B cell (primary cell): Measurements from ENCODE around the gene IFT43. TPM values are rescaled to one million over a fixed set of nuclear protein-coding genes. Genes with fewer than 3 reads are reported as not detected.

ENCODE experiments used
- ATAC-seq: fragments of 200-7000 bp; cut with Tn5 transposase; one replicate; pipeline ENCODE4 v1.10.0; 2021; ENCODE audit warnings: low read depth, mild to moderate bottlenecking, moderate number of reproducible peaks, moderate library complexity
- CTCF ChIA-PET: fragments of 350-600 bp; sonication (Branson Sonifier 250); formaldehyde crosslinking; loops from one replicate; lab custom pipeline; 2021; ENCODE audit warnings: antibody characterized with exemption, inconsistent platforms; lab: Charles Lee
- POLR2A ChIA-PET: fragments of 350-600 bp; sonication (Branson Sonifier 250); formaldehyde crosslinking; loops from one replicate; lab custom pipeline; 2021; ENCODE audit warnings: antibody characterized with exemption; lab: Charles Lee
- DNase-seq: peaks from one replicate; pipeline ENCODE4 v3.0.0; 2013
- H2AFZ ChIP-seq: 2 replicates; pipeline ENCODE4 v1.6.1; 2012; ENCODE audit warnings: mild to moderate bottlenecking, low read depth, low read length; ENCODE audit not compliant: insufficient read depth, poor library complexity, severe bottlenecking
- H3K27ac ChIP-seq, 2 donors: 1 replicate in 1 of 2; 2 replicates in 1 of 2; pipeline ENCODE4 v1.5.1; 2012 to 2013; ENCODE audit warnings: low read length in 2 of 2, mild to moderate bottlenecking in 2 of 2, moderate library complexity in 1 of 2
- H3K27me3 ChIP-seq, 4 experiments: fragments of 200-600 bp in 1 of 4; sonication (generic) in 1 of 4; replicated peaks in 1 of 4; 1 replicate in 2 of 4; 2 replicates in 2 of 4; pipeline versions ENCODE4 v1.6.1 to v1.7.0; 2013 to 2016; ENCODE audit warnings: low read length in 3 of 4, mild to moderate bottlenecking in 2 of 4, mixed read lengths in 1 of 4, moderate library complexity in 1 of 4; ENCODE audit not compliant: insufficient read depth in 4 of 4, control insufficient read depth in 3 of 4; ENCODE audit errors: control extremely low read depth in 1 of 4
- H3K36me3 ChIP-seq, 2 experiments: replicated peaks in 1 of 2; 1 replicate in 1 of 2; 2 replicates in 1 of 2; pipeline versions ENCODE4 v1.6.1 to v1.7.1; 2013; ENCODE audit warnings: low read length in 1 of 2; ENCODE audit not compliant: insufficient read depth in 2 of 2, control insufficient read depth in 1 of 2; ENCODE audit errors: control extremely low read depth in 1 of 2, extremely low read depth in 1 of 2
- H3K4me1 ChIP-seq, 2 donors: fragments of 200-600 bp in 1 of 2; sonication (generic) in 1 of 2; 1 replicate in 1 of 2; 2 replicates in 1 of 2; pipeline versions ENCODE4 v1.5.1 to v1.6.1; 2013 to 2017; ENCODE audit warnings: low read length in 2 of 2; ENCODE audit not compliant: control insufficient read depth in 2 of 2, insufficient read depth in 2 of 2
- H3K4me2 ChIP-seq: replicated peaks from 2 replicates; pipeline ENCODE3; 2012; ENCODE audit warnings: mild to moderate bottlenecking, low read depth, low read length; ENCODE audit not compliant: poor library complexity, severe bottlenecking
- H3K4me3 ChIP-seq, 5 experiments: fragments of 200-600 bp in 1 of 5; sonication (generic) in 1 of 5; 1 replicate in 3 of 5; 2 replicates in 2 of 5; pipeline versions ENCODE4 v1.5.1 to v1.7.0; 2011 to 2016; ENCODE audit warnings: low read length in 4 of 5, mild to moderate bottlenecking in 4 of 5, low read depth in 2 of 5, control low read depth in 1 of 5, moderate library complexity in 1 of 5; ENCODE audit not compliant: insufficient read depth in 1 of 5; ENCODE audit errors: control extremely low read depth in 1 of 5, extremely low read depth in 1 of 5
- H3K79me2 ChIP-seq: fragments of 200-600 bp; sonication (generic); one replicate; pipeline ENCODE4 v1.6.0; 2016; ENCODE audit warnings: low read length; ENCODE audit not compliant: control insufficient read depth, insufficient read depth
- H3K9ac ChIP-seq: fragments of 200-600 bp; sonication (generic); 2 replicates; pipeline ENCODE4 v1.6.1; 2017; ENCODE audit warnings: mild to moderate bottlenecking, low read length, moderate library complexity
- H3K9me3 ChIP-seq, 3 donors: one replicate each; pipeline versions ENCODE4 v1.6.1 to v1.7.1; 2013; ENCODE audit warnings: low read length in 2 of 3; ENCODE audit not compliant: control insufficient read depth in 2 of 3, insufficient read depth in 1 of 3; ENCODE audit errors: control extremely low read depth in 1 of 3
- H4K20me1 ChIP-seq: 2 replicates; pipeline ENCODE4 v1.6.0; 2012; ENCODE audit warnings: mild to moderate bottlenecking, low read length; ENCODE audit not compliant: insufficient read depth, control insufficient read depth, poor library complexity, severe bottlenecking
- H3K27ac Mint-ChIP-seq: one replicate; pipeline ENCODE4 v1.8.0; 2021; ENCODE audit warnings: mixed read lengths
- H3K27me3 Mint-ChIP-seq: one replicate; pipeline ENCODE4 v1.8.0; 2021; ENCODE audit warnings: mixed read lengths
- H3K4me1 Mint-ChIP-seq: one replicate; pipeline ENCODE4 v1.8.0; 2021; ENCODE audit warnings: mixed read lengths
- H3K4me3 Mint-ChIP-seq: one replicate; pipeline ENCODE4 v1.8.0; 2021; ENCODE audit warnings: mixed read lengths
- H3K9me3 Mint-ChIP-seq: one replicate; pipeline ENCODE4 v1.8.0; 2022; ENCODE audit warnings: mixed read lengths; ENCODE audit not compliant: insufficient read depth
- CTCF ChIP-seq: fragments of 200-600 bp; IDR thresholded peaks from one replicate; pipeline ENCODE4 v1.8.0; 2022; ENCODE audit warnings: antibody characterized with exemption, mild to moderate bottlenecking
- EZH2 ChIP-seq: IDR thresholded peaks from 2 replicates; pipeline ENCODE4 v1.6.1; 2012; ENCODE audit warnings: borderline replicate concordance, low read depth, mild to moderate bottlenecking, moderate library complexity, low read length; ENCODE audit not compliant: insufficient read depth, poor library complexity, severe bottlenecking
- WGBS: methylation state at CpG from one replicate; pipeline ENCODE4 v1.1.5; 2013; ENCODE audit warnings: missing lambda C conversion rate; ENCODE audit not compliant: insufficient coverage; 5-methylcytosine and 5-hydroxymethylcytosine counted together
- intact Hi-C: fragments of 100-400 bp; cut with micrococcal nuclease; formaldehyde crosslinking; loops from one replicate; pipeline ENCODE4 v1.10.0; 2022
- polyA plus RNA-seq: library from polyadenylated mRNA; depleted of rRNA; stranded (reverse); fragments of >200 nt; gene quantifications from 2 replicates; pipeline ENCODE4 v1.2.3, GENCODE V29; 2012
- total RNA-seq, 2 donors: library from RNA; stranded (reverse); fragments of 120-200 nt in 1 of 2; gene quantifications; 1 replicate in 1 of 2; 2 replicates in 1 of 2; pipeline versions ENCODE4 v1.2.3 to v1.2.4, GENCODE V29; 2013 to 2022

The IFT43 gene
- total and polyA plus RNA-seq, 2 donors (not counting 1 experiment from before 2014, with no cell fraction given), result 14.7 to 21.5 TPM

GRCh38 chr14:76089575-76089974, 104.0 kb downstream of the IFT43 start:
- H3K4me1 Mint-ChIP-seq, result no peaks in the 10 kb centered on the region
- Histone ChIP-seq H3K79me2 (no peaks in the 10 kb centered on the region), H3K4me3 (no peak overlapping the region), H3K27ac (no peak overlapping the region), H3K27me3 (no peaks in the 10 kb centered on the region), H3K4me1 (no peaks in the 10 kb centered on the region), H3K9ac (no peak overlapping the region), H4K20me1 (no peaks in the 10 kb centered on the region), H2AFZ (no peak overlapping the region), H3K9me3 (peaks cover 0 to 3% (median 0%) of the 10 kb centered on the region in 3 donors), H3K36me3 (no peaks in the 10 kb centered on the region), H3K4me2 (no peak overlapping the region)
- peaks cover 1% of the 10 kb centered on the region for H3K27me3 Mint-ChIP-seq
- CTCF ChIA-PET, result interaction anchor here (0.6 kb wide), 1 partner anchor 906 kb away, joined by 4 read pairs; no protein-coding TSS in a partner anchor
- no peak for ATAC-seq
- no peak overlapping the region for H3K4me3 Mint-ChIP-seq
- H3K27ac Mint-ChIP-seq, result no peak overlapping the region
- no peak for TF ChIP-seq CTCF
- no peak for TF ChIP-seq EZH2
- intact Hi-C loops, result no loop called here
- no peaks in the 10 kb centered on the region for H3K9me3 Mint-ChIP-seq
- POLR2A ChIA-PET, result no interaction called here
- 82% methylated on average over 6 of the region's 6 CpGs for WGBS
- DNase-seq, result no peak

- H3K79me2 ChIP-seq, result no peaks in the 10 kb centered on the region
- H3K36me3 ChIP-seq, result no peaks in the 10 kb centered on the region
- ATAC-seq (no peak), DNase-seq (no peak)
- no peaks in the 10 kb centered on the region for H3K9me3 Mint-ChIP-seq
- peaks cover 0 to 3% (median 0%) of the 10 kb centered on the region in 3 donors for H3K9me3 ChIP-seq
- H3K9ac ChIP-seq, result no peak overlapping the region
- H3K4me3 ChIP-seq, result no peak overlapping the region
- no peaks in the 10 kb centered on the region for H3K4me1 ChIP-seq
- intact Hi-C loops, result no loop called here
- no peak for TF ChIP-seq CTCF
- no peak for TF ChIP-seq EZH2
- H3K27me3 Mint-ChIP-seq, result peaks cover 2% of the 10 kb centered on the region
- H3K27ac Mint-ChIP-seq, result no peak overlapping the region
- H3K27ac ChIP-seq, result no peak overlapping the region
- H3K4me3 Mint-ChIP-seq, result no peak overlapping the region
- POLR2A ChIA-PET, result no interaction called here
- H3K4me2 ChIP-seq, result no peak overlapping the region
- no peaks in the 10 kb centered on the region for H3K4me1 Mint-ChIP-seq
- no peaks in the 10 kb centered on the region for H4K20me1 ChIP-seq
- no peak overlapping the region for H2AFZ ChIP-seq
- 75% methylated on average over 16 of the region's 16 CpGs for WGBS
- H3K27me3 ChIP-seq, result no peaks in the 10 kb centered on the region
- CTCF ChIA-PET, result interaction anchor here (0.6 kb wide), 1 partner anchor 1462 kb away, joined by 3 read pairs; no protein-coding TSS in a partner anchor
Observed at GRCh38 chr14:76090616-76091391, 105.2 kb downstream of the IFT43 start.
